SU-DHL-6 (cell line): ENCODE results near the gene ANKS1A.

Source experiments
- CTCF ChIP-seq: fragments of 200-600 bp; sonication (generic); IDR thresholded peaks from one replicate; pipeline ENCODE4 v1.5.1; 2017; ENCODE audit warnings: antibody characterized with exemption, mild to moderate bottlenecking, low read length, moderate library complexity; ENCODE audit not compliant: insufficient read depth, poor library complexity, severe bottlenecking
- EZH2phosphoT487 ChIP-seq: fragments of 200-600 bp; sonication (generic), shearing (Covaris generic); conservative IDR thresholded peaks from 2 replicates; pipeline ENCODE4 v1.6.1; 2018; ENCODE audit warnings: mild to moderate bottlenecking, antibody characterized with exemption, low read length, moderate library complexity, mixed read lengths

DNA sequence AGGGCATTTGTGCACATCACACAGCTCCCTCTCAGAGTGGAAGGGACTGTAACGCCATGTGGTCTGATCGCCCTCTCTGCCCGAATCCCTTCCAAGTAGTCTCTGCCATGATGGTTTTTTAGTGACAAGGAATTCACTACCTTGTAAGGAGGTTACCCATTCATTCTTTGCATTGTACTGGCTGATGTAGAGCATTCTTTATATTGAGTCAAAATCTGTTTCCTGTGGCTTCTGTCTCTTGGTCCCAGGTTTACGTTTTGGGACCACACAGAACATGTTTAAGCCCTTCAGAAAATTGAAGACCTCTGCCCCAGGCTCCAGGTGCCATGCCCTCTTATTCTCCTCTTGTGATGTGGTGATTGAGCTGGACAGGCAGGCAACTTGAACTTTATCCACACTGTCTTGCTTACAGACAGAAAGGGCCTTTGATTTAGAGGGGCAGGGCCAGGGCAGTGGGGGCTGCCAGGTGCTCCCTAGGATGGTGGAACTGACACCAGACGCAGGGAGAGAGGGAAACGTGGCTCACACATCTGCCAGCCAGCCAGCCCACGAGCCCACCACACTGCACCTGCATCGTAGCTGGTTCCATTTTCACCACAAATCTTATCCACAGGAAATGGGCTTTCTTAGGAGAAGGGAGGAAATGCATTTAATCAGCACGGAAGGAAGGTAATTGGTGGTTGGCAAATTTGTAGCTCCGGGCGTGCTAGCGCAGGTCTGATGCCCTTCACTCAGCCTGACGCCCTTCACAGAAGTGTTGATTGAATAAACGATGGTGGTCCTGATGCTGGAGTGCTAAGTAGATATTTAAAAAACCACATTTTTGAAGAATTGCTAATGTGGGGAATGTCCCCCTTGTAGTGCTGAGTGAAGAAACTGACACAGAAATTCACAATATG lies 173.9 kb downstream of the ANKS1A start:
- TF ChIP-seq CTCF (no peak), EZH2phosphoT487 (no peak)
